Measurements from ENCODE around the gene SYNGR1. TPM values are rescaled to one million over a fixed set of nuclear protein-coding genes. Genes with fewer than 3 reads are reported as not detected.

SYNGR1 gene
- 37.2 and 47.7 TPM in 2 replicates for total RNA-seq (2014; rRNA removed; shearing (Covaris generic); ENCODE audit: low replicate concordance)

- peak within 1 kb of the TSS; percentile 96 for H2AFZ ChIP-seq (ENCODE audit: low read length)
- H3K9ac ChIP-seq (ENCODE audit: low read length), result peak within 1 kb of the TSS; percentile 83
- H3K4me1 ChIP-seq (ENCODE audit: low read length), result peaks cover 51% of the 10 kb centered on the region
- no peaks in the 10 kb centered on the region for H3K27me3 ChIP-seq (ENCODE audit: low read length)
- peak; percentile 58 for DNase-seq
- peaks cover 50% of the 10 kb centered on the region for H3K79me2 ChIP-seq (ENCODE audit: low read length)
- H3K36me3 ChIP-seq (ENCODE audit: insufficient read depth, low read length), result no peaks in the 10 kb centered on the region
- H3K9me2 ChIP-seq (replicated peaks; ENCODE audit: insufficient read depth, low read length), result no peaks in the 10 kb centered on the region
- peak within 1 kb of the TSS; percentile 94 for H3K27ac ChIP-seq (ENCODE audit: low read length)
- H4K20me1 ChIP-seq (ENCODE audit: insufficient read depth, low read depth, low read length), result no peaks in the 10 kb centered on the region
- no peaks in the 10 kb centered on the region for H3K9me3 ChIP-seq (ENCODE audit: low read length)
- H3K4me2 ChIP-seq (ENCODE audit: low read depth, low read length, poor library complexity, severe bottlenecking), result peak within 1 kb of the TSS; percentile 90
- peak within 1 kb of the TSS; percentile 85 for H3K4me3 ChIP-seq (ENCODE audit: low read length)
Measured at GRCh38 chr22:39349967-39350726, at the start of gene SYNGR1. Gene SYNGR1, plus strand, starts transcription at chr22:39349991. Its CDS starts 20 bp downstream, at chr22:39350011.

- Histone ChIP-seq H4K20me1 (ENCODE audit: insufficient read depth, low read depth, low read length) (no peaks in the 10 kb centered on the region), H3K27ac (ENCODE audit: low read length) (no peak overlapping the region), H3K4me3 (ENCODE audit: low read length) (no peak overlapping the region), H3K9me3 (ENCODE audit: low read length) (no peaks in the 10 kb centered on the region), H3K36me3 (ENCODE audit: insufficient read depth, low read length) (no peaks in the 10 kb centered on the region), H2AFZ (ENCODE audit: low read length) (no peak overlapping the region), H3K9ac (ENCODE audit: low read length) (no peak overlapping the region), H3K79me2 (ENCODE audit: low read length) (no peaks in the 10 kb centered on the region), H3K27me3 (ENCODE audit: low read length) (no peaks in the 10 kb centered on the region), H3K4me1 (ENCODE audit: low read length) (peaks cover 16% of the 10 kb centered on the region), H3K4me2 (ENCODE audit: low read depth, low read length, poor library complexity, severe bottlenecking) (no peak overlapping the region), H3K9me2 (replicated peaks; ENCODE audit: insufficient read depth, low read length) (no peaks in the 10 kb centered on the region)
- no peak for DNase-seq
Measured at GRCh38 chr22:39300186-39300830, 49.5 kb upstream of the SYNGR1 start.

GRCh38 chr22:39301108-39301507 is 48.7 kb upstream of the SYNGR1 start:
- no peak overlapping the region for H3K4me2 ChIP-seq (ENCODE audit: low read depth, low read length, poor library complexity, severe bottlenecking)

GRCh38 chr22:39301926-39302325 is 47.9 kb upstream of the SYNGR1 start:
- H4K20me1 ChIP-seq (ENCODE audit: insufficient read depth, low read depth, low read length), result no peaks in the 10 kb centered on the region
- H3K36me3 ChIP-seq (ENCODE audit: insufficient read depth, low read length), result no peaks in the 10 kb centered on the region; the same call in 1 of the 2 replicates
- no peak overlapping the region for H3K9ac ChIP-seq (ENCODE audit: low read length)
- no peak overlapping the region for H3K4me3 ChIP-seq (ENCODE audit: low read length)
- peak; percentile 87 for DNase-seq
- no peaks in the 10 kb centered on the region for H3K9me2 ChIP-seq (replicated peaks; ENCODE audit: insufficient read depth, low read length)
- peaks cover 16% of the 10 kb centered on the region for H3K4me1 ChIP-seq (ENCODE audit: low read length)
- H3K79me2 ChIP-seq (ENCODE audit: low read length), result no peaks in the 10 kb centered on the region
- no peaks in the 10 kb centered on the region for H3K27me3 ChIP-seq (ENCODE audit: low read length)
- H2AFZ ChIP-seq (ENCODE audit: low read length), result no peak overlapping the region
- H3K27ac ChIP-seq (ENCODE audit: low read length), result no peak overlapping the region
- no peaks in the 10 kb centered on the region for H3K9me3 ChIP-seq (ENCODE audit: low read length)
- no peak overlapping the region for H3K4me2 ChIP-seq (ENCODE audit: low read depth, low read length, poor library complexity, severe bottlenecking)

More at GRCh38 chr22:39301108-39301507, 48.7 kb upstream of the SYNGR1 start:
- no peak overlapping the region for H3K27ac ChIP-seq (ENCODE audit: low read length)
- no peaks in the 10 kb centered on the region for H3K27me3 ChIP-seq (ENCODE audit: low read length)
- H4K20me1 ChIP-seq (ENCODE audit: insufficient read depth, low read depth, low read length), result no peaks in the 10 kb centered on the region
- H3K4me1 ChIP-seq (ENCODE audit: low read length), result peaks cover 16% of the 10 kb centered on the region
- DNase-seq, result no peak
- H3K79me2 ChIP-seq (ENCODE audit: low read length), result no peaks in the 10 kb centered on the region
- H3K9ac ChIP-seq (ENCODE audit: low read length), result no peak overlapping the region
- H2AFZ ChIP-seq (ENCODE audit: low read length), result no peak overlapping the region
- H3K9me3 ChIP-seq (ENCODE audit: low read length), result no peaks in the 10 kb centered on the region
- no peaks in the 10 kb centered on the region for H3K9me2 ChIP-seq (replicated peaks; ENCODE audit: insufficient read depth, low read length)
- H3K36me3 ChIP-seq (ENCODE audit: insufficient read depth, low read length), result no peaks in the 10 kb centered on the region
- H3K4me3 ChIP-seq (ENCODE audit: low read length), result no peak overlapping the region

- H3K27ac ChIP-seq (ENCODE audit: low read length), result no peak overlapping the region
- no peaks in the 10 kb centered on the region for H3K27me3 ChIP-seq (ENCODE audit: low read length)
- H3K9ac ChIP-seq (ENCODE audit: low read length), result no peak overlapping the region
- H3K4me1 ChIP-seq (ENCODE audit: low read length), result peaks cover 14% of the 10 kb centered on the region
- H3K79me2 ChIP-seq (ENCODE audit: low read length), result no peaks in the 10 kb centered on the region
- DNase-seq, result peak; percentile 50
- no peak overlapping the region for H3K4me2 ChIP-seq (ENCODE audit: low read depth, low read length, poor library complexity, severe bottlenecking)
- no peaks in the 10 kb centered on the region for H3K9me3 ChIP-seq (ENCODE audit: low read length)
- no peak overlapping the region for H3K4me3 ChIP-seq (ENCODE audit: low read length)
- H3K9me2 ChIP-seq (replicated peaks; ENCODE audit: insufficient read depth, low read length), result no peaks in the 10 kb centered on the region
- H2AFZ ChIP-seq (ENCODE audit: low read length), result no peak overlapping the region
- H4K20me1 ChIP-seq (ENCODE audit: insufficient read depth, low read depth, low read length), result no peaks in the 10 kb centered on the region
- no peaks in the 10 kb centered on the region; the same call in 1 of the 2 replicates for H3K36me3 ChIP-seq (ENCODE audit: insufficient read depth, low read length)
Measured at GRCh38 chr22:39302431-39302960, 47.3 kb upstream of the SYNGR1 start.

GRCh38 chr22:39303358-39303757 is 46.4 kb upstream of the SYNGR1 start:
- Histone ChIP-seq H3K9ac (ENCODE audit: low read length) (no peak overlapping the region), H3K4me2 (ENCODE audit: low read depth, low read length, poor library complexity, severe bottlenecking) (no peak overlapping the region), H3K36me3 (ENCODE audit: insufficient read depth, low read length) (peaks cover 1% of the 10 kb centered on the region)

GRCh38 chr22:39303892-39304671 is 45.7 kb upstream of the SYNGR1 start:
- peaks cover 14% of the 10 kb centered on the region for H3K4me1 ChIP-seq (ENCODE audit: low read length)
- H2AFZ ChIP-seq (ENCODE audit: low read length), result no peak overlapping the region
- H4K20me1 ChIP-seq (ENCODE audit: insufficient read depth, low read depth, low read length), result 0 out of 2 replicates have a peak, but pooled peaks cover 9% of the 10 kb centered on the region
- no peak overlapping the region for H3K4me3 ChIP-seq (ENCODE audit: low read length)
- H3K4me2 ChIP-seq (ENCODE audit: low read depth, low read length, poor library complexity, severe bottlenecking), result no peak overlapping the region
- no peak overlapping the region for H3K9ac ChIP-seq (ENCODE audit: low read length)
- no peaks in the 10 kb centered on the region for H3K9me3 ChIP-seq (ENCODE audit: low read length)
- peak; percentile 43 for DNase-seq
- no peak overlapping the region for H3K27ac ChIP-seq (ENCODE audit: low read length)
- H3K36me3 ChIP-seq (ENCODE audit: insufficient read depth, low read length), result peaks cover 6% of the 10 kb centered on the region
- H3K79me2 ChIP-seq (ENCODE audit: low read length), result no peaks in the 10 kb centered on the region
- H3K9me2 ChIP-seq (replicated peaks; ENCODE audit: insufficient read depth, low read length), result no peaks in the 10 kb centered on the region
- H3K27me3 ChIP-seq (ENCODE audit: low read length), result no peaks in the 10 kb centered on the region

More at GRCh38 chr22:39303358-39303757, 46.4 kb upstream of the SYNGR1 start:
- DNase-seq, result no peak
- H3K4me1 ChIP-seq (ENCODE audit: low read length), result peaks cover 14% of the 10 kb centered on the region
- no peak overlapping the region for H3K27ac ChIP-seq (ENCODE audit: low read length)
- H3K27me3 ChIP-seq (ENCODE audit: low read length), result no peaks in the 10 kb centered on the region
- 0 out of 2 replicates have a peak, but pooled peaks cover 2% of the 10 kb centered on the region for H4K20me1 ChIP-seq (ENCODE audit: insufficient read depth, low read depth, low read length)
- H2AFZ ChIP-seq (ENCODE audit: low read length), result no peak overlapping the region
- no peaks in the 10 kb centered on the region for H3K79me2 ChIP-seq (ENCODE audit: low read length)
- no peaks in the 10 kb centered on the region for H3K9me3 ChIP-seq (ENCODE audit: low read length)
- H3K9me2 ChIP-seq (replicated peaks; ENCODE audit: insufficient read depth, low read length), result no peaks in the 10 kb centered on the region
- no peak overlapping the region for H3K4me3 ChIP-seq (ENCODE audit: low read length)
